Mucosa of descending colon (tissue), 3 donors: Measurements from ENCODE around the gene ATIC. TPM values are rescaled to one million over a fixed set of nuclear protein-coding genes. Genes with fewer than 3 reads are reported as not detected.

Source experiments
- ATAC-seq: fragments of 200-7000 bp; cut with Tn5 transposase; one replicate; pipeline ENCODE4 v1.9.1; 2020; ENCODE audit warnings: mild to moderate bottlenecking, moderate library complexity
- DNase-seq, 3 donors: peaks; one replicate each; pipeline ENCODE4 v3.0.0-alpha.2; 2020
- H3K36me3 ChIP-seq: fragments of 200-600 bp; one replicate; pipeline ENCODE4 v1.8.0; 2021; ENCODE audit warnings: low read depth, mild to moderate bottlenecking
- H3K4me1 ChIP-seq: fragments of 200-600 bp; one replicate; pipeline ENCODE4 v1.8.0; 2021; ENCODE audit warnings: low read depth, mild to moderate bottlenecking
- H3K4me3 ChIP-seq: fragments of 200-600 bp; one replicate; pipeline ENCODE4 v1.8.0; 2021; ENCODE audit warnings: mild to moderate bottlenecking
- H3K9me3 ChIP-seq: fragments of 200-600 bp; one replicate; pipeline ENCODE4 v1.8.0; 2021; ENCODE audit warnings: mild to moderate bottlenecking
- CTCF ChIP-seq: fragments of 200-600 bp; IDR thresholded peaks from one replicate; pipeline ENCODE4 v1.8.0; 2022; ENCODE audit warnings: antibody characterized with exemption, mild to moderate bottlenecking
- intact Hi-C, 2 donors: fragments of 100-400 bp; cut with DNase I in 1 of 2; cut with micrococcal nuclease in 1 of 2; formaldehyde crosslinking; loops; one replicate each; pipeline versions ENCODE4 v1.11.0 to v1.11.1; 2022; cut with DNase I, micrococcal nuclease
- total RNA-seq, 3 donors: library from RNA; stranded (reverse); fragmentation: NEBNext Ultra II Directional in 2 of 3; extraction: Animal tissue kit (Norgen Biotek cat#: 25700) in 2 of 3; gene quantifications; one replicate each; pipeline versions ENCODE4 v1.2.1 to v1.2.4, GENCODE V29; 2021 to 2023
- donor health status: DM: no; HTN: no; CAD: no; lungs with moderate emphysema.
- donor health status: DM: no; HTN: no; CAD: no.
- donor health status: DM: no; HTN: yes; CAD: no.

Gene ATIC
- total RNA-seq, 3 donors from 2014 or later, result 73.8 to 91.2 (median 76.6) TPM

GRCh38 chr2:215379039-215379438 lies 67.2 kb downstream of the ATIC start:
- Histone ChIP-seq H3K4me1 (no peaks in the 10 kb centered on the region), H3K36me3 (no peaks in the 10 kb centered on the region), H3K4me3 (no peak overlapping the region), H3K9me3 (no peaks in the 10 kb centered on the region)
- intact Hi-C loops, result no loop called here
- no peak for DNase-seq
- ATAC-seq, result no peak
- no peak for TF ChIP-seq CTCF

- H3K4me3 ChIP-seq, result no peak overlapping the region
- intact Hi-C loops, result no loop called here
- no peak for TF ChIP-seq CTCF
- no peaks in the 10 kb centered on the region for H3K9me3 ChIP-seq
- H3K36me3 ChIP-seq, result no peaks in the 10 kb centered on the region
- DNase-seq (no peak), ATAC-seq (no peak)
- no peaks in the 10 kb centered on the region for H3K4me1 ChIP-seq
These were observed 68.1 kb downstream of the ATIC start for GRCh38 chr2:215379948-215380347.

GRCh38 chr2:215380699-215381098 lies 68.8 kb downstream of the ATIC start:
- H3K4me3 ChIP-seq, result no peak overlapping the region
- intact Hi-C loops, result no loop called here
- H3K9me3 ChIP-seq, result no peaks in the 10 kb centered on the region
- no peaks in the 10 kb centered on the region for H3K36me3 ChIP-seq
- H3K4me1 ChIP-seq, result no peaks in the 10 kb centered on the region
- no peak for DNase-seq
- TF ChIP-seq CTCF, result no peak
- no peak for ATAC-seq

- ATAC-seq (no peak), DNase-seq (no peak)
- Histone ChIP-seq H3K9me3 (no peaks in the 10 kb centered on the region), H3K36me3 (no peaks in the 10 kb centered on the region), H3K4me3 (no peak overlapping the region), H3K4me1 (no peaks in the 10 kb centered on the region)
- intact Hi-C loops, result no loop called here
- TF ChIP-seq CTCF, result no peak
These were observed 70.2 kb downstream of the ATIC start for GRCh38 chr2:215382011-215382410.

GRCh38 chr2:215382480-215382879 lies 70.6 kb downstream of the ATIC start:
- H3K4me3 ChIP-seq, result no peak overlapping the region
- DNase-seq (no peak), ATAC-seq (no peak)
- no peaks in the 10 kb centered on the region for H3K36me3 ChIP-seq
- intact Hi-C loops, result no loop called here
- no peaks in the 10 kb centered on the region for H3K9me3 ChIP-seq
- no peak for TF ChIP-seq CTCF
- no peaks in the 10 kb centered on the region for H3K4me1 ChIP-seq

- no peak for TF ChIP-seq CTCF
- ATAC-seq, result no peak
- DNase-seq, result no peak
- Histone ChIP-seq H3K4me1 (no peaks in the 10 kb centered on the region), H3K4me3 (no peak overlapping the region), H3K36me3 (no peaks in the 10 kb centered on the region), H3K9me3 (no peaks in the 10 kb centered on the region)
- intact Hi-C loops, result no loop called here
These were observed 71.9 kb downstream of the ATIC start for GRCh38 chr2:215383652-215384279.
